Measurements from ENCODE around the gene TTC7B.

The TTC7B gene

GRCh38 chr14:90839024-90839888 is 23.0 kb upstream of the TTC7B start:
- TF ChIP-seq TAF1 (IDR thresholded peaks at IDR 0.05; ENCODE audit: borderline replicate concordance, insufficient read depth, low read length) (no peak), SIN3A (IDR thresholded peaks at IDR 0.05; ENCODE audit: borderline replicate concordance, insufficient read depth, low read length) (no peak), POLR2AphosphoS5 (IDR thresholded peaks at IDR 0.05; ENCODE audit: low read depth, low read length) (no peak), REST (IDR thresholded peaks at IDR 0.05; ENCODE audit: insufficient read depth in 1 of 2, low read depth in 2 of 2, low read length in 2 of 2) (no peak), FOXP2 (optimal IDR thresholded peaks at IDR 0.05; ENCODE audit: borderline replicate concordance, extremely low read depth, extremely low read length, insufficient read depth) (no peak)

GRCh38 chr14:90837355-90837754 is 21.1 kb upstream of the TTC7B start:
- no peak for TF ChIP-seq POLR2AphosphoS5 (IDR thresholded peaks at IDR 0.05; ENCODE audit: low read depth, low read length)
- no peak for TF ChIP-seq TAF1 (IDR thresholded peaks at IDR 0.05; ENCODE audit: borderline replicate concordance, insufficient read depth, low read length)
- no peak for TF ChIP-seq REST (IDR thresholded peaks at IDR 0.05; ENCODE audit: insufficient read depth in 1 of 2, low read depth in 2 of 2, low read length in 2 of 2)
- TF ChIP-seq FOXP2 (optimal IDR thresholded peaks at IDR 0.05; ENCODE audit: borderline replicate concordance, extremely low read depth, extremely low read length, insufficient read depth): no peak
- TF ChIP-seq SIN3A (IDR thresholded peaks at IDR 0.05; ENCODE audit: borderline replicate concordance, insufficient read depth, low read length): no peak

- no peak for TF ChIP-seq FOXP2 (optimal IDR thresholded peaks at IDR 0.05; ENCODE audit: borderline replicate concordance, extremely low read depth, extremely low read length, insufficient read depth)
- no peak for TF ChIP-seq REST (IDR thresholded peaks at IDR 0.05; ENCODE audit: insufficient read depth in 1 of 2, low read depth in 2 of 2, low read length in 2 of 2)
- no peak for TF ChIP-seq POLR2AphosphoS5 (IDR thresholded peaks at IDR 0.05; ENCODE audit: low read depth, low read length)
- TF ChIP-seq SIN3A (IDR thresholded peaks at IDR 0.05; ENCODE audit: borderline replicate concordance, insufficient read depth, low read length): no peak
- no peak for TF ChIP-seq TAF1 (IDR thresholded peaks at IDR 0.05; ENCODE audit: borderline replicate concordance, insufficient read depth, low read length)
Observed at GRCh38 chr14:90836692-90837063, 20.4 kb upstream of the TTC7B start.

- no peak for TF ChIP-seq POLR2AphosphoS5 (IDR thresholded peaks at IDR 0.05; ENCODE audit: low read depth, low read length)
- no peak for TF ChIP-seq TAF1 (IDR thresholded peaks at IDR 0.05; ENCODE audit: borderline replicate concordance, insufficient read depth, low read length)
- TF ChIP-seq REST (IDR thresholded peaks at IDR 0.05; ENCODE audit: insufficient read depth in 1 of 2, low read depth in 2 of 2, low read length in 2 of 2): no peak
- no peak for TF ChIP-seq FOXP2 (optimal IDR thresholded peaks at IDR 0.05; ENCODE audit: borderline replicate concordance, extremely low read depth, extremely low read length, insufficient read depth)
- TF ChIP-seq SIN3A (IDR thresholded peaks at IDR 0.05; ENCODE audit: borderline replicate concordance, insufficient read depth, low read length): no peak
Observed at GRCh38 chr14:90831821-90832220, 15.6 kb upstream of the TTC7B start.
